GM19463 (cell line): Measurements from ENCODE around the gene SEPHS2.
"Not testable (repeated sequence)": the region's sequence is repeated elsewhere in the genome, so short reads cannot be mapped to it uniquely, and the experiment has no call there.

Experiments used
- ATAC-seq: cut with Tn5 transposase; IDR thresholded peaks from one replicate; pipeline ENCODE4 v1.9.1; 2021; ENCODE audit warnings: mild to moderate bottlenecking, moderate library complexity; ENCODE audit not compliant: unreplicated experiment

The SEPHS2 gene

DNA sequence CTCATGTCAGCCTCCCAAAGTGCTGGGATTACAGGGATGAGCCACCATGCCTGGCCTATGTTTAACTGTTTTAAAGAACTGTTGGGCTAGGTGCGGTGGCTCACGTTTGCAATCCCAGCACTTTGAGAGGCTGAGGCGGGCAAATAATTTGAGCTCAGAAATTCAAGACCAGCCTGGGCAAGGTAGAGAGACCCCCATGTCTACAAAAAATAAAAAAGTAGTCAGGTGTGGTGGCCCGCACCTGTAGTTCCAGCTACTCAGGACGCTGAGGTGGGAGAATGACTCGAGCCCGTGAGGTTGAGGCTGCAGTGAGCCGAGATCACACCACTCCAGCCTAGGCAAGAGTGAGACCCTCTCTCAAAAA is 24.9 kb upstream of the SEPHS2 start:
- ATAC-seq, result no peak

DNA sequence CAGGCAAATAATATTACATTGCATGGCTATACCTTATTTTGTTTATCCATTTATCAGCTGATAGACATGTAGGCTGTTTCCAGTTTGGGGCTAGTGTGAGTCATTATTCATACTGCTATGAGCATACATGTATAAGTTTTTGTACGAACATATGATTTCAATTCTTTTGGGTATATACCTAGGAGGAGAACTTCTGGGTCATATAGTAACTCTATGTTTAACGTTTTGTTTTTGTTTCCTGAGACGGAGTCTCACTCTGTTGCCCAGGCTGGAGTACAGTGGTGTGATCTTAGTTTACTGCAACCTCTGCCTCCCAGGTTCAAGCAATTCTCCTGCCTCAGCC is 24.5 kb upstream of the SEPHS2 start:
- no peak for ATAC-seq

DNA sequence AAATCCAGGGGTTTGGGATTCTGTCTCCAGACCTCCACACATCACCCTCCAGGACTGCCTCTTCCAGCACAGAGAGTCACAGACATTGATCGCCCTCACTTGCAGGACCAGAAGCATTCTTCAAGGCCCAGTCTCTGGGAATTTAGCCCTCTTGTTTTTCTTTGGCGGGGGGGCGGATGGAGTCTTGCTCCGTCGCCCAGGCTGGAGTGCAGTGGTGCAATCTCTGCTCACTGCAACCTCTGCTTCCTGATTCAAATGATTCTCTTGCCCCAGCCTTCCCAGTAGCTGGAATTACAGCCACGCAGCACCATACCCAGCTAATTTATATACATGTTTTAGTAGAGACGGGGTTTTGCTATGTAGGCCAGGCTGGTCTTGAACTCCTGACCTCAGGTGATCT is 18.4 kb upstream of the SEPHS2 start:
- no peak for ATAC-seq

GRCh38 chr16:30461426-30461825 is 15.8 kb upstream of the SEPHS2 start:
- not testable (repeated sequence) for ATAC-seq

- ATAC-seq, result no peak
Measured at GRCh38 chr16:30459456-30459855, 13.8 kb upstream of the SEPHS2 start.

- ATAC-seq, result peak; percentile 86
Measured at GRCh38 chr16:30458561-30459394, 13.1 kb upstream of the SEPHS2 start.

- no peak for ATAC-seq
Measured at GRCh38 chr16:30457743-30458560, 12.3 kb upstream of the SEPHS2 start.

- ATAC-seq, result no peak
Measured at GRCh38 chr16:30457256-30457655, 11.6 kb upstream of the SEPHS2 start.

- no peak for ATAC-seq
Measured at GRCh38 chr16:30456302-30456701, 10.6 kb upstream of the SEPHS2 start.

DNA sequence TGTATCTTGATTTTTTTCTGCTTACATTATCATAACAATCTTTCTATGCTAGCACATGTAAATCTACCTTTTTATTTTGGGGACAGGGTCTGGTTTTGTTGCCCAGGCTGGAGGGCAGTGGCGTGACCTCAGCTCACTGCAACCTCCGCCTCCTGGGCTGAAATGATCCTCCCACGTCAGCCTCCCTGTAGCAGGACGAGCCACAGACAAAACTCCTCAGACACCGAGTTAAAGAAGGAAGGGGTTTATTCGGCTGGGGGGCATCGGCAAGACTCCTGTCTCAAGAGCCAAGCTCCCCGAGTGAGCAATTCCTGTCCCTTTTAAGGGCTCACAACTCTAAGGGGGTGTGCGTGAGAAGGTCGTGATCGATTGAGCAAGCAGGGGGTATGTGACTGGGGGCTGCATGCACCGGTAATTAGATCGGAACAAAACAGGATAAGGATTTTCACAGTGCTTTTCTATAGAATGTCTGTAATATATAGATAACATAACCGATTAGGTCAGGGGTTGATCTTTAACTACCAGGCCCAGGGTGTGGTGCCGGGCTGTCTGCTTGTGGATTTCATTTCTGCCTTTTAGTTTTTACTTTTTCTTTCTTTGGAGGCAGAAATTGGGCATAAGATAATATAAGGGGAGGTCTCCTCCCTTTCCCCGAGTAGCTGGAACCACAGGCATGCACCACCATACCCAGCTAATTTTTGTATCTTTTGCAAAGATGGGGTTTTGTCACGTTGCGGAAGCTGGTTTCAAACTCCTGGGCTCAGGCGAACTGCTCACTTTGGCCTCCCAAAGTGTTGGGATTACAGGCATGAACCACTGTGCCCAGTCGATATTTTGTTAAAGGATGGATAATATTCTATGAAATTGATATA is 7.3 kb upstream of the SEPHS2 start:
- ATAC-seq, result not testable (repeated sequence)

DNA sequence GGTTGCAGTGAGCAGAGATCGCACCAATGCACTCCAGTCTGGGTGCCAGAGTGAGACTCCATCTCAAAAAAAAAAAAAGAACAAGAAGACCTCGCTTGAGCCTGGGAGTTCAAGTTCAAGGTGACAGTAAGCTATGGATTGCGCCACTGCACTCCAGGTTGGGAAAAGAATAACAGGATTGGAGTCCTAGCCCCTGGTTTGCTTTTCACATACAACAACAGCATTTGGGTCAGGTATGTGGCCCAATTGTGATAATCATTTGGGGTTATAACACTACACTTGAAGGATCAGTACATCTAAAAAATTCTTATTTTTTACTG is 3.4 kb upstream of the SEPHS2 start:
- ATAC-seq, result no peak

DNA sequence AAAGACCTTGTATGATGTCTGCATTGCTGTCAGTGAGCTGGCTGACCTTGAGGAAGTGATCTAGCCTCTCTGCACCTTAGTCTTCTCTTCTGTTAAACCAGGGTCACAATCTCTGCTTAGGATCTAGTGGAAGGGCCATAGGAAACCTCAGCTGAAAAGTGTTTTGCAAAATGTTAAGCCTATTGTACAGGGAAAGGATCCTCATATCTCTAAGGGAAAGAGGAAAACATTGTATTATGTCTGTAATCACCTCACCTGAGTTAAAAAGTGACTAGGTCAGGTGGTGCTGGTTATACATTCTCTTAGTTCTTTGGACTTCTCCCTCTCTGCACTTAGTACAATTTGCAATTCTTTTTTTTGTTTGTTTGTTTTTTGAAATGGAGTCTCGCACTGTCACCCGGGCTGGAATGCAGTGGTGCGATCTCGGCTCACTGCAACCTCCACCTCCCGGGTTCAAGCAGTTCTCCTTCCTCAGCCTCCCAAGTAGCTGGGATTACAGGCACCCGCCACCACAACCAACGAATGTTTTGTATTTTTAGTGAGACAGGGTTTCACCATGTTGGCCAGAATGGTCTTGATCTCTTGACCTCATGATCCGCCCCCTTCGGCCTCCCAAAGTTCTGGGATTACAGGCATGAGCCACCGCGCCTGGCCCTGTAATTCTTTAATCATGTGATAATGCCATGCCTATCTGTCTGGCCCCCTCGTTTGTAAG is 2.0 kb upstream of the SEPHS2 start:
- no peak for ATAC-seq

DNA sequence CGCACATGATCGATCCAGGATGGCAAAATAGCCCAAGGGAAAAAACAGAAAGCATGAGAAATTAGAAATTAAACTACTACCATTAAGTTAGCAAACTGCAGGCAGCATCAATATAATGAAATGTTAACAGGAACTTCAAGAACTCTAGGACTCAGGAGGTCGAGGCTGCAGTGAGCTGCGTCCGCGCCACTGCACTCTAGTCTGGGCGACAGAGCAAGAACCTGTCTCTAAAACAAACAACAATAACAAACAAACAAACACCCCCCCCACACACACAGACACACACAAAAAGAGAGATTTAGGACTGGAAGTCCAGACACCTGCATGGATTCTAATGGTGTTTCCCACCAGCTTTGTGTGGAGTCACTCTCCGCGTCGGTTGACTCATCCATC is 525 bp upstream of the SEPHS2 start:
- no peak for ATAC-seq

DNA sequence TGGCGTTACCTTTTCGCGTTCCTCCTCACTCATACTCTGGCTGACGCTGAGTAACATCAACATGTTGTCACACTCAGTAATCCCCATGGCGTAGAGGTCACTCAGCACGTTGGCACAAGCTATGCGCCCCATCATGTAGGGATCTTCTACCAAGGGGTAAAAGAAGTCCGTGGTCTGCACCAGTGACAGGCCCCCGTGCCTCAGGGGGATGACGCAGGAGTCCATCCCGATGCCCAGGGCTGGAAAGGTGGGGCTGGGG is 596 bp downstream of the SEPHS2 start:
- ATAC-seq, result peak; percentile 24

GRCh38 chr16:30444231-30445148 is 1.2 kb downstream of the SEPHS2 start:
- no peak for ATAC-seq

DNA sequence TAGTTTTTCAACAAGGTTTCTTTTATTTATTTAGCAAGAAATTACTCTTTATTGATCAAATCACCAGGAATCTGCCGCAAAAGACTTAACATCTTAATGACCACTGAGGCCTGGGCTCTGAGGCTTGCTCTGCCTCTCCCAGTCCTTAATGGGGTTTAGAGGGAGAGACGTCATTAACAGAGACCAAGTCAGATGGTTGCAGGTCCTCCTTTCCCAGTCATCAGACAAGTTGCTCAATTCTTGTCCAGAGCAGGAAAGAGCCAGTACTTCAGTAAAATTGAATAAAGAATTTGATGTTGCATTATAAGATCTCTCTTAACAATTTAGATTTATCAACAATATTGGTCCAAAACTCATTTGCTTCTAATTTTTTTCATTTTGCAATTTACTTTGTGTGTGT is 2.0 kb downstream of the SEPHS2 start:
- no peak for ATAC-seq

DNA sequence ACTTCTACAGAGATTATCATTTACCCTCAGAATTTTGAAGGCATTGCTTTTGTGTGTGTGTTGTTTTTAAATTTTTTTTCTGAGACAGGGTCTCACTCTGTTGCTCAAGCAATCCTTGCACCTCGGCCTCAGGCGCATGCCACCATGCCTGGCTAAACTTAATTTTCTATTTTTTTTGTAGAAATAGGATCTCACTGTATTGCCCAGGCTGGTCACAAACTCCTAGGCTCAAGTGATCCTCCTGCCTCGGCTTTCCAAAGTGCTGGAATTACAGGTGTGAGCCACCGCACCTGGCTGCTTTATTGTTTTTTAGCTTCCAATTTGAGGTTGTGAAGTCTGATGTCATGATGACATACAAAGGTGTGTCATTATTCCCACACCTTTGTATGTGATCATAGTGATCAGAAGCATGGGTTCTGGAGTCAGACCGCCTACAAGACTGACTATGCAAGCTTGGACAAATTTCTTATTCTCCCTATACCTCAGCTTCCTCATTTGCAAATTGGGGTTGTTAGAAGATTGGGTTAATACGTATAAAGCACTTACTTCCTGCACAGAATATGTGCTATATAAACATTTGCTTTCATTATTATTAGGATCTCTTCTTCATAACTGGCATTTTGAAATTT is 5.8 kb downstream of the SEPHS2 start:
- ATAC-seq, result no peak

DNA sequence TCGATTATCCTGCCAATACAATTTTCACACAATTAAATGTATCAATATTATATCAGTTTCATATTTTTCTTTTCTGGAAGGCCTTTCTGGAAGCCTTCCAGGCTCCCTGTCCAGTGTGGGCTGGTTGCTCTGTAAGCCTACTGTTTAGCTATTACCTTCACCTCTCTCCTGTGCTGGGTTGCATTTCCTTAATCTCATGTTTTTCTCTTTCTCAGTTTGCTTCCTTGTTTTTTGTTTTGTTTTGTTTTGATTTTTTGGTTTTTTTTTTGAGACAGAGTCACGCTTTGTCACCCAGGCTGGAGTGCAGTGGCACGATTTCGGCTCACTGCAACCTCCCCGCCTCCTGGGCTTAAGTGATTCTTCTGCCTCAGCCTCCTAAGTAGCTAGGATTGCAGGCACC is 6.8 kb downstream of the SEPHS2 start:
- no peak for ATAC-seq

- no peak for ATAC-seq
Measured at GRCh38 chr16:30437511-30438046, 8.1 kb downstream of the SEPHS2 start.
